Dendritic cell treated with granulocyte-macrophage colony-stimulating factor and Interleukin-4, amounts not matched to agents 40 ng/mL and 50 ng/mL, for 4 days (primary cell): Measurements from ENCODE around the gene RALGAPA2.

Experiments used
- H3K27ac Mint-ChIP-seq: one replicate; pipeline ENCODE4 v1.8.0; 2022; ENCODE audit warnings: mild to moderate bottlenecking, mixed read lengths
- H3K27me3 Mint-ChIP-seq: one replicate; pipeline ENCODE4 v1.8.0; 2022; ENCODE audit warnings: mild to moderate bottlenecking, mixed read lengths
- H3K36me3 Mint-ChIP-seq: one replicate; pipeline ENCODE4 v1.8.0; 2022; ENCODE audit warnings: low read depth, mixed read lengths
- H3K4me1 Mint-ChIP-seq: one replicate; pipeline ENCODE4 v1.8.0; 2022; ENCODE audit warnings: low read depth, mixed read lengths
- H3K4me3 Mint-ChIP-seq: one replicate; pipeline ENCODE4 v1.8.0; 2022; ENCODE audit warnings: mild to moderate bottlenecking, moderate library complexity, mixed read lengths
- H3K9me3 Mint-ChIP-seq: one replicate; pipeline ENCODE4 v1.8.0; 2022; ENCODE audit warnings: mixed read lengths
- intact Hi-C: fragments of 100-400 bp; cut with micrococcal nuclease; formaldehyde crosslinking; loops from one replicate; pipeline ENCODE4 v1.15.0; 2022

The RALGAPA2 gene

GRCh38 chr20:20712474-20713243 lies at the start of gene RALGAPA2:
RALGAPA2 (minus strand) TSS chr20:20712644; CDS start chr20:20712480, 164 bp downstream.
- peaks cover 6% of the 10 kb centered on the region for H3K36me3 Mint-ChIP-seq
- H3K4me1 Mint-ChIP-seq = peaks cover 40% of the 10 kb centered on the region
- H3K4me3 Mint-ChIP-seq = peak within 1 kb of the TSS; percentile 94
- no peaks in the 10 kb centered on the region for H3K9me3 Mint-ChIP-seq
- peak within 1 kb of the TSS; percentile 95 for H3K27ac Mint-ChIP-seq
- intact Hi-C loops = loop anchor here (1.0 to 5.0 kb wide), 2 partner anchors 68 to 110 kb away; no protein-coding TSS in a partner anchor
- H3K27me3 Mint-ChIP-seq = no peaks in the 10 kb centered on the region

- no peak overlapping the region for H3K4me3 Mint-ChIP-seq
- H3K27ac Mint-ChIP-seq = no peak overlapping the region
- H3K36me3 Mint-ChIP-seq = no peaks in the 10 kb centered on the region
- no peaks in the 10 kb centered on the region for H3K27me3 Mint-ChIP-seq
- peaks cover 26% of the 10 kb centered on the region for H3K4me1 Mint-ChIP-seq
- no peaks in the 10 kb centered on the region for H3K9me3 Mint-ChIP-seq
- intact Hi-C loops = no loop called here
These were observed 48.9 kb upstream of the RALGAPA2 start for GRCh38 chr20:20761301-20761700.

GRCh38 chr20:20759132-20759531 lies 46.7 kb upstream of the RALGAPA2 start:
- H3K9me3 Mint-ChIP-seq = no peaks in the 10 kb centered on the region
- peaks cover 42% of the 10 kb centered on the region for H3K4me1 Mint-ChIP-seq
- H3K36me3 Mint-ChIP-seq = no peaks in the 10 kb centered on the region
- no peak overlapping the region for H3K4me3 Mint-ChIP-seq
- no peak overlapping the region for H3K27ac Mint-ChIP-seq
- H3K27me3 Mint-ChIP-seq = no peaks in the 10 kb centered on the region
- intact Hi-C loops = no loop called here

DNA sequence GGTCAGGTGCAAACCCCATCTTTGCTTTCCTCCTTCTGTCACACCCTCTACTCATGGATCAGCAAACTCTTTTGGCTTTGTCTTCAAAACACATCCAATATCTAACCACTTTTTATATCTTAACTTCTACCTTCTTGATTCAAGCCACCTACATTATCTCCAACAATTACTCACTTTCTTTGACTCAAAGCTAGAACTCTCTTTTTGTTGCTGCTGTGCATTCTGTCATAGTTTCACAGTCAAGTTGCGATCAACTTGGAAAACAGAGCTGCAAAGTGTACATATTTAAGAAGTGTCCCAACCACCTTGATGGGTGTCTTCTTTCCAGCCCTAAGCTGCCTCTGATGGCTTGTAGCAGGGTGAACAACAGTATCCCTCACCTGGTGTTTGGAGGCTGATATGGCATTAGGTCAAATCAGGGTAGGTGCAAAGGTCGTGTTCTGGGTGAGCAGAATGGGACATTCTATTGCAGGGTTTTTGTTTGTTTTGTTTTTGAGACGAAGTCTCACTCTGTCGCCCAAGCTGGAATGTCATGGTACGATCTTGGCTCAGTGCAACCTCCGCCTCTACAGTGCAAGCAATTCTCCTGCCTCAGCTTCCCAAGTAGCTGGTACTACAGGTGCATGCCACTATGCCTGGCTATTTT lies 43.4 kb upstream of the RALGAPA2 start:
- intact Hi-C loops = no loop called here
- H3K9me3 Mint-ChIP-seq = no peaks in the 10 kb centered on the region
- H3K27ac Mint-ChIP-seq = no peak overlapping the region
- H3K27me3 Mint-ChIP-seq = no peaks in the 10 kb centered on the region
- H3K4me1 Mint-ChIP-seq = peaks cover 39% of the 10 kb centered on the region
- no peak overlapping the region for H3K4me3 Mint-ChIP-seq
- no peaks in the 10 kb centered on the region for H3K36me3 Mint-ChIP-seq

- Mint-ChIP-seq H3K9me3 (no peaks in the 10 kb centered on the region), H3K4me3 (no peak overlapping the region), H3K27ac (no peak overlapping the region), H3K27me3 (no peaks in the 10 kb centered on the region), H3K4me1 (peaks cover 39% of the 10 kb centered on the region), H3K36me3 (no peaks in the 10 kb centered on the region)
- intact Hi-C loops = no loop called here
These were observed 42.8 kb upstream of the RALGAPA2 start for GRCh38 chr20:20755231-20755630.

DNA sequence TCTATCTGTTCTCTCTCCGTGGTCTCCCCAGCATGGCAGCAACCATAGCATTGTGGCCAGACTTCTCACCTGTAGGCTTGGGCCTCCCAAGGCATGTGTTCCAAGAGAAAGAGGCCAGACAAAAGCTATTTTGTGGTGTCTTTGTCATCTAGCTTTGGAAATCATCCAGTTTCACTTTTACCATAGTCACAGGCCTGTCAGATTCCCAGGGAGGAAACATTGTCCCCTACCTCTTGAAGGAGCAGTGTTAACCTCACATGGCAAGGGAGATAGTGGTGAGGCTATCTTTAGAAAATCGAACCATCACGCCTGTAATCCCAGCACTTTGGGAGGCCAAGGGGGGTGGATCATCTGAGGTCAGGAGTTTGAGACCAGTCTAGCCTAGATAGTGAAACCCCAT lies 42.3 kb upstream of the RALGAPA2 start:
- no peak overlapping the region for H3K4me3 Mint-ChIP-seq
- peaks cover 39% of the 10 kb centered on the region for H3K4me1 Mint-ChIP-seq
- intact Hi-C loops = no loop called here
- no peak overlapping the region for H3K27ac Mint-ChIP-seq
- H3K9me3 Mint-ChIP-seq = no peaks in the 10 kb centered on the region
- no peaks in the 10 kb centered on the region for H3K36me3 Mint-ChIP-seq
- no peaks in the 10 kb centered on the region for H3K27me3 Mint-ChIP-seq

- peaks cover 30% of the 10 kb centered on the region for H3K4me1 Mint-ChIP-seq
- peaks cover 6% of the 10 kb centered on the region for H3K36me3 Mint-ChIP-seq
- H3K27me3 Mint-ChIP-seq = no peaks in the 10 kb centered on the region
- H3K27ac Mint-ChIP-seq = no peak overlapping the region
- intact Hi-C loops = no loop called here
- H3K9me3 Mint-ChIP-seq = no peaks in the 10 kb centered on the region
- no peak overlapping the region for H3K4me3 Mint-ChIP-seq
These were observed 40.3 kb upstream of the RALGAPA2 start for GRCh38 chr20:20752712-20753111.

GRCh38 chr20:20747298-20747697 lies 34.9 kb upstream of the RALGAPA2 start:
- Mint-ChIP-seq H3K27ac (no peak overlapping the region), H3K4me3 (no peak overlapping the region), H3K36me3 (peaks cover 6% of the 10 kb centered on the region), H3K4me1 (peaks cover 18% of the 10 kb centered on the region), H3K27me3 (no peaks in the 10 kb centered on the region), H3K9me3 (peaks cover 9% of the 10 kb centered on the region)
- intact Hi-C loops = loop anchor here (10.0 kb wide), 1 partner anchor 58 kb away; no protein-coding TSS in a partner anchor

GRCh38 chr20:20744170-20744725 lies 31.8 kb upstream of the RALGAPA2 start:
- Mint-ChIP-seq H3K27ac (peak overlapping the region; percentile 77), H3K27me3 (no peaks in the 10 kb centered on the region), H3K36me3 (peaks cover 6% of the 10 kb centered on the region), H3K4me1 (peaks cover 29% of the 10 kb centered on the region), H3K9me3 (peaks cover 9% of the 10 kb centered on the region), H3K4me3 (no peak overlapping the region)
- intact Hi-C loops = loop anchor here (10.0 kb wide), 1 partner anchor 61 kb away; no protein-coding TSS in a partner anchor

DNA sequence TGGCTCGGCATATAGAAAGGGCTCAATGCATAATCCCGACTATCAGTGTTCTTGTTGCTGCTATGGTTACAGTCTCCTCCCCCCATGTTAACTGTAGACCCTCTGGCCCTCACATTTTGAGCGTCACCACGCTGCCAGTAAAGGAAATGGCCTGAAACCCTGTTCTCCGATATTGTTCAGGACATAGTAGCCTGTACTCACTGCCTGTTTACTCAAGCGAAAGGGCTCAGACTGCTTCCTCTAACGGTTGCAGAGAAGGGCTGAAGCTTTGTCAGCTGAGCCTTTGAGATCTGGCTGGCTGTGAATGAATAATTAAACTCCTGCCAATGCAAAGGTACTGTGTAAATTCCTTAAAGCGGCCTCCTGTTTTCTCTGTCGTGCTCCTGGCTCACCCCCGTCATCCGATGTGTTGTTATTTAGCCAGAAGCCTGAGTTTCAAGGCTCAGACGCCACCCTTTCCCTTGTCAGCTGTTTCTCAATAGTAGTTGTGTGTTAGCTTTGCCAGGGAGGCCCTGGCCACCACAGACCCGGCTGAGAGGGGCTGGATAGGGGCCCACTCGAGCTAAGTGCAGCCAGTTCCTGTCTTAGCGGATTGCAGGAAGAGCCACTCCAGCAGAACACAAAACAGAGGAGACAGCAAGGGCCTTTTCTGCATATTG lies 31.2 kb upstream of the RALGAPA2 start:
- H3K4me1 Mint-ChIP-seq = peaks cover 29% of the 10 kb centered on the region
- intact Hi-C loops = loop anchor here (10.0 kb wide), 1 partner anchor 61 kb away; no protein-coding TSS in a partner anchor
- peak overlapping the region; percentile 77 for H3K27ac Mint-ChIP-seq
- H3K36me3 Mint-ChIP-seq = peaks cover under 1% of the 10 kb centered on the region
- peak overlapping the region; percentile 65 for H3K4me3 Mint-ChIP-seq
- H3K9me3 Mint-ChIP-seq = peaks cover 9% of the 10 kb centered on the region
- H3K27me3 Mint-ChIP-seq = no peaks in the 10 kb centered on the region

DNA sequence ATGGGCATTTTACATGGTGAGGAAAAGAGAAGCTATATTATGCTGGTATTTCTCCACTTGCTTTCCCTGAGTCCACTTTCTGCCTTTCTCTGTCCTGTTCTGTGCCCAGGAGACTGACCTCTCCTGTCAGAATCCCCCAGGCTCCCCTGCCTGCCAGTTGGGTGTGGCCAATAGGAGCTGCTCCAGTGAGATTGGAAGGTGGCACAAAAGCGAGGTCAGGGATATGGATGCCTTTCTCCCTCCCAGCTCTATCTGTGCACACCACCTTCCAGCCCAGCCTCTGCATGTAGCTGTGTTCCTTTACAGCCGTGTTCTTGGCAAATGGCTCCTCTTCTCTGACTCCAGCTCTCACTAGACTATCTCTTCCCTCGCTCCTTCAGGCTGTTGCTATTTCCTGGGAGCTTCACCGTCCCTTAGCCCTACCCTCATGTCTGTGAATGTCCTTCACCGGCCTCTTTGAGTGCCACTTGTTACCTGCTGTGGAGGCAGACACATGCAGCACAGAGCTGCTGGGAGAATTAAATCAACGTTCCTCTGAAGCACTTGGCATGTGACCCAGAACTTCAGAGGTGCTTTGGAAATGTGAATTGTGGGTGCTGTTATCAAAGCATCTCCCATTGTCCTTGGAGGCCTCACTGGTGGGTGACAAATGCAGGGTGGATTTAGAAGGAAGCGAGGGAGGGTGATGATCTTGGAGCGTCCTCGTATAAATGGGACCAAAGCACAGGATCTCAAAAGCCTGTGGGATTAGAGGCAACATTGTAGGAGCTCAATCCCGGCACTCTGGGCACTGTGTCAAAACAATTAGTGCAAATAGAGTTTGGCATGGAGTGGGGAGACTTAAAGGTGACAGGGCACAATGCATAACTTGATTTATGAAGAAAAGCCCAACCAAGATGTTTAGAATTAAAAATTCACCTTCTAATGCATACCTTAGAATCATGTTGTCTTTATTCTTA lies 28.9 kb upstream of the RALGAPA2 start:
- Mint-ChIP-seq H3K9me3 (peaks cover 9% of the 10 kb centered on the region), H3K36me3 (no peaks in the 10 kb centered on the region), H3K27me3 (no peaks in the 10 kb centered on the region), H3K4me1 (peaks cover 40% of the 10 kb centered on the region), H3K4me3 (no peak overlapping the region), H3K27ac (no peak overlapping the region)
- intact Hi-C loops = loop anchor here (10.0 kb wide), 1 partner anchor 63 kb away; no protein-coding TSS in a partner anchor

GRCh38 chr20:20740541-20740940 lies 28.1 kb upstream of the RALGAPA2 start:
- Mint-ChIP-seq H3K4me1 (peaks cover 40% of the 10 kb centered on the region), H3K27ac (no peak overlapping the region), H3K4me3 (no peak overlapping the region), H3K36me3 (no peaks in the 10 kb centered on the region), H3K9me3 (peaks cover 9% of the 10 kb centered on the region), H3K27me3 (no peaks in the 10 kb centered on the region)
- intact Hi-C loops = loop anchor here (10.0 kb wide), 1 partner anchor 64 kb away; no protein-coding TSS in a partner anchor

DNA sequence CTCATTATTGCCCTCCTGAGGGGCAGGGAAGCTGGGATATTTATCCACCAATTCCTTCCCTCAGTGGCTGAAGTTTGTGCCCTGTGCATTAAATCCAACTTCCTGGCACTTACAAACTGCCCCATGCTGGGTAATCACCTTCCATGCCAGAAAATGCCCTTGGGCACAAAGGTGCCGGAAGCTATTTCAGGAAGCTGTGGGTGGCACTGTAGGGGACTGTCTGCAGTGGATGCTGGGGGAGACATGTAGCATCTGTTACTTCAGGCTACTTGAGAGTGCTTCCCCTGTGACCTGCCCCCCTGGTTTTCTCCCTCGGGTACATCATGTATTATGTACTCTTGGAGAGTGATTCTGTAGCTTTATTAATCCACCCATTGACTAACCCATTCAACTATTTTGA lies 24.7 kb upstream of the RALGAPA2 start:
- intact Hi-C loops = no loop called here
- Mint-ChIP-seq H3K27ac (no peak overlapping the region), H3K9me3 (no peaks in the 10 kb centered on the region)

More for the DNA sequence above, 24.7 kb upstream of the RALGAPA2 start:
- H3K4me3 Mint-ChIP-seq = no peak overlapping the region
- H3K4me1 Mint-ChIP-seq = peaks cover 53% of the 10 kb centered on the region
- H3K36me3 Mint-ChIP-seq = no peaks in the 10 kb centered on the region
- H3K27me3 Mint-ChIP-seq = no peaks in the 10 kb centered on the region
